Lung microvascular endothelial cell (primary cell): Measurements from ENCODE around the gene DLEU7. TPM values are rescaled to one million over a fixed set of nuclear protein-coding genes. Genes with fewer than 3 reads are reported as not detected.

Experiments used
- DNase-seq, 2 donors: peaks; one replicate each; pipeline versions ENCODE4 v3.0.0 to v3.0.0-alpha.2; 2010; ENCODE audit warnings: low read depth in 2 of 2
- total RNA-seq: library from RNA; depleted of rRNA; stranded (reverse); fragments of >200 nt; gene quantifications from 2 replicates; pipeline ENCODE4 v1.2.1, GENCODE V29; 2014

Gene DLEU7
- not detected in 2 replicates for total RNA-seq

- no peak for DNase-seq
These were observed at the start of gene DLEU7 for GRCh38 chr13:50843257-50844083. Gene DLEU7, minus strand, starts transcription at chr13:50843692. Its CDS starts 46 bp downstream, at chr13:50843646.

GRCh38 chr13:50892210-50892944 is 48.9 kb upstream of the DLEU7 start:
- DNase-seq: no peak

DNA sequence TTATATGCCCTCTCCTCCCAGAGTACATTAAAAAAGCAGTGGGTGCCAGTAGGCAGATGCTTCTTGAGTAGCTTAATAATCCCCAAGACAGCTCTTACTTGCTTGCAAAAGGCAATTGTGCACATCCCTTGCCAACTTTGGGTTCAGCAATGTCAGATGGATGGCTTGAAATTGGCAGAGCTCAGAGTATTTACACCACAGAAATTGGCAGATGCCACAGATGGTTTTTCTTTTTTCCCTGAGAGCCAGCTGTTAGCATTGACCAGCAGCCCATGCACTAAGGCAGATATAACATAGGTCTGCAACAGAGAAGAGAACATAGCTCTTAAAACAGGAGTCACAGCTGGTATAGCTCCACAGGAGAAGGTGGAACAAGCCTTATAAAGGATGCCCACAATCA is 47.7 kb upstream of the DLEU7 start:
- DNase-seq: no peak

- DNase-seq: no peak
These were observed 45.8 kb upstream of the DLEU7 start for GRCh38 chr13:50889317-50889716.

- no peak for DNase-seq
These were observed 44.9 kb upstream of the DLEU7 start for GRCh38 chr13:50888362-50888761.

DNA sequence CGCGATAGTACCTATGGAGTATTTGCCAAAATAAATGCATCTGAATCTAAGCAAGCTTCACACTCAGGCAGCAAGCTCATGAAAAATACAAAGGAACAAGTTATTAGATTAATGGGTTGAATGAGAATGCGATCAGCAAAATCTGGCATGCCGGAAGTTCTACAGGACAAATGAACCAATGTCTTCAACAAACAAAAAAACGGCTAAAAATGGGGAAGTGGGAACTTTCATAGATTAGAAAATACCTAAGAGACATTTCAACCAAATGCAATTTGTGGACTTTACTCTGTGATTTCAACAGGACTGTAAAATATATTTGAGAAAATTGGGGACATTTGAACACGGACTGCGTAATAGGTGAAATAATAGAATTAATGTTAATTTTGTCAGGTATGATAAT is 43.7 kb upstream of the DLEU7 start:
- no peak for DNase-seq

- DNase-seq: no peak
These were observed 40.8 kb upstream of the DLEU7 start for GRCh38 chr13:50884265-50884664.

DNA sequence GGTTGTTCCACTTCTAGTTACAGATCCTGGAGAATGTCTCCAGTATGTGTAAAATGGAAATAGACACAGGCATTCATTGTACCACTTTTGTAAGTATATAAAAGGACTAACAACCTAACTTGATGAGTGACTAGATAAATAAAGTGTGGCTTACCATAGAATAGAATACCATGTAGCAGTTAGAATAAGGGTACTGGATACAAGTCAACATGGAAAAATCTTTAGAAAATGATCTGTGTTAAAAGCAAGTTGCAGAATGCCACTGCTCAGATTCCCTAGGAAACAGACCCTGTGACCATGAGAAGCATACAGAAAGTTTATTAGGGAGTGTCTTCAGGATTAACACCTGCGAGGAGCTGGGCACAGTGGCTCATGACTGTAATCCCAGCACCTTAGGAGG is 40.2 kb upstream of the DLEU7 start:
- DNase-seq: no peak

GRCh38 chr13:50882816-50883435 is 39.4 kb upstream of the DLEU7 start:
- DNase-seq: no peak

GRCh38 chr13:50873991-50874390 is 30.5 kb upstream of the DLEU7 start:
- no peak for DNase-seq

DNA sequence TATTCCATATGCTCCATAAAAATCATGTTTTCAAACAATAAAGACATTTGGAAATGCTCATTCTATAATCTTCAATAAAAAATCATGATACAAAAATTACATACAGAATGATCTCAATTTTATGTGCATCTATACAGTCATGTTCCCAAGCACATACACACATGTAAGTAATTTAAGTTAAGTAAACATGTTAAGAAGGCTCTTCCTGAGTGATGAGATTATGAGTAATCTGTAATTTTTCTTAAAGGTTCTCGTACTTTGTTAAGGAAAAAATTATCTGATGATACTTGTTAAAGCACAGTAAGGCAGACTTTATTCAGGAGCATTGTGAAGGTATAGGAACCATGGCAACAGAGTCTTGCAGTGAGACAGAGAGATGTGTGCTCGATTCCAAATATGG is 30.0 kb upstream of the DLEU7 start:
- no peak for DNase-seq

- DNase-seq: no peak
These were observed 27.9 kb upstream of the DLEU7 start for GRCh38 chr13:50871405-50871804.

GRCh38 chr13:50867637-50867945 is 24.1 kb upstream of the DLEU7 start:
- DNase-seq: no peak

GRCh38 chr13:50866817-50867636 is 23.5 kb upstream of the DLEU7 start:
- no peak for DNase-seq

DNA sequence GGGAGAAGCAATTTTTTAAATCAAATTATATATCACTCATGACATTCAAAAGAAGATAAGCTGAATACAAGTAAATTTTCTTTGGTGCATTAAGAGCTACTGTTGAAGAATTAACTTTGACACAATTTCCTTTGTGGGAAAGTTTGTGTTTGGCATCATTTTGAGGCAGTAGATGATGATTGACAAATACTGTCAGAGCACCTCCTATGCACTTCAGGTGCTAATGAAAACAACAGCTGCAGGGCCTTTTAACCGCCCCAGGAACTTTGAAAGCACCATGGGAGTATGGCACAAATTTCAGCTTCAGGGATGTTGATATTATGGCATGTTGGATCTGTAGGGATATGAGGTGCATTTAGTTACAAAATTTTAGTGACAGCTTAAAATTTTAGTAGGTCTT is 21.0 kb upstream of the DLEU7 start:
- DNase-seq: no peak

GRCh38 chr13:50855681-50856080 is 12.2 kb upstream of the DLEU7 start:
- DNase-seq: no peak

GRCh38 chr13:50850445-50850844 is 7.0 kb upstream of the DLEU7 start:
- DNase-seq: no peak

- no peak for DNase-seq
These were observed 4.0 kb upstream of the DLEU7 start for GRCh38 chr13:50847501-50847900.

- DNase-seq: no peak
These were observed 3.5 kb upstream of the DLEU7 start for GRCh38 chr13:50846861-50847475.

DNA sequence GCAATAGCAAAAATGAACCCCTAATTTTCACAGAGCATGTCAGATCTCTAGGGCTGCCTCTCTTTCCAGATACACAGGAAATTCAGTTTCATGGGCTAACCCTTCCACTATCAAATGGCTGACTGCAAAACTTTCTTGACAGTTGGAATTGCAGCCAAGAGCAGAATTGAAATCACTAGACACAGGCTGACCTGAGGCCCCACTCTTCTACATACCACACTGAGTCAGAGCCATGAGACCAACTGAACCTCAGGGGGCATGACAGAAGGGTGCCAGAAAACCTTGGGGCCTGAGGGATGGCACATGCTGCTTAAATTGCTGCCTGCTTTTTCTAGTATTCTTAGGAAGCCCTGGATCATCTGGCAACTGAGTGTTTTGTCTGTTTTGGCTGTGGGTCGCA is 1.7 kb upstream of the DLEU7 start:
- DNase-seq: no peak
